Adrenal gland (tissue), 12 donors: Measurements from ENCODE around the gene MBD3. TPM values are rescaled to one million over a fixed set of nuclear protein-coding genes. Genes with fewer than 3 reads are reported as not detected.
A peak's percentile ranks its signal among the peaks of the same experiment; 100 is the strongest.

Source experiments
- DNase-seq, 7 donors: peaks; one replicate each; pipeline ENCODE4 v3.0.0-alpha.2; 2019 to 2020
- H3K27ac ChIP-seq, 5 donors: fragments of 200-600 bp; sonication (generic) in 4 of 5; 1 replicate in 3 of 5; 2 replicates in 2 of 5; pipeline versions ENCODE4 v1.5.1 to v1.8.0; 2016 to 2020; ENCODE audit warnings: mild to moderate bottlenecking in 1 of 5
- H3K27me3 ChIP-seq: fragments of 200-600 bp; 2 replicates; pipeline ENCODE4 v1.8.0; 2021
- H3K36me3 ChIP-seq, 2 donors: fragments of 200-600 bp; replicated peaks in 1 of 2; 1 replicate in 1 of 2; 2 replicates in 1 of 2; pipeline versions ENCODE4 v1.5.1 to v1.8.0; 2018 to 2022
- H3K4me1 ChIP-seq, 2 donors: fragments of 200-600 bp; replicated peaks in 1 of 2; 1 replicate in 1 of 2; 2 replicates in 1 of 2; pipeline versions ENCODE4 v1.5.1 to v1.8.0; 2018 to 2021
- H3K4me3 ChIP-seq, 4 donors: fragments of 200-600 bp; sonication (generic) in 3 of 4; one replicate each; pipeline ENCODE4 v1.5.1; 2016 to 2018
- H3K9me3 ChIP-seq, 3 donors: fragments of 200-600 bp; sonication (generic) in 1 of 3; replicated peaks in 1 of 3; 1 replicate in 2 of 3; 2 replicates in 1 of 3; pipeline versions ENCODE4 v1.5.1 to v1.8.0; 2016 to 2021
- CTCF ChIP-seq, 6 experiments: fragments of 450-650 bp in 4 of 6; fragments of 200-600 bp in 2 of 6; sonication (generic) in 1 of 6; IDR thresholded peaks; 1 replicate in 5 of 6; 2 replicates in 1 of 6; pipeline versions ENCODE4 v1.5.1 to v1.8.0; 2016 to 2021; ENCODE audit warnings: antibody characterized with exemption in 6 of 6, mild to moderate bottlenecking in 2 of 6, moderate library complexity in 1 of 6
- POLR2A ChIP-seq, 2 donors: fragments of 450-650 bp; IDR thresholded peaks; one replicate each; pipeline ENCODE4 v1.6.1; 2017; ENCODE audit warnings: antibody characterized with exemption in 2 of 2, mild to moderate bottlenecking in 2 of 2, moderate library complexity in 1 of 2
- WGBS, 4 donors: extraction: QIAGEN DNeasy Blood & Tissue Kit in 2 of 4; methylation state at CpG; one replicate each; pipeline versions ENCODE4 v1.1.5 to v1.1.7; 2013 to 2017; 5-methylcytosine and 5-hydroxymethylcytosine counted together
- intact Hi-C, 2 donors: fragments of 100-400 bp; cut with DNase I; formaldehyde crosslinking; loops; one replicate each; pipeline versions ENCODE4 v1.14.1 to v1.15.0; 2022 to 2023
- polyA plus RNA-seq, 3 donors: library from polyadenylated mRNA; stranded (reverse); fragments of 200-250 nt in 2 of 3; fragments of 350-450 nt in 1 of 3; fragmentation: Illumina TruSeq in 1 of 3; extraction: RNeasy Lipid Tissue Mini Kit (QIAGEN cat#74804) in 1 of 3; gene quantifications; one replicate each; pipeline ENCODE4 v1.2.3, GENCODE V29; 2013 to 2014
- total RNA-seq, 9 donors: library from RNA; depleted of rRNA in 4 of 9; stranded (reverse); fragments of >200 nt in 4 of 9; fragments of 120-200 nt in 1 of 9; fragmentation: NEBNext Ultra II Directional in 1 of 9; extraction: Animal tissue kit (Norgen Biotek cat#: 25700) in 1 of 9; gene quantifications; one replicate each; pipeline versions ENCODE4 v1.1.0 to v1.2.4, GENCODE V29; 2013 to 2023
- donor health status: healthy with polysubstance abuse.
- donor health status: Bipolar disorder and iron deficiency.
- donor health status: DM: yes; HTN: yes; CAD: no.
- donor health status: DM: no; HTN: no; CAD: no.
- donor health status: DM: no; HTN: no; CAD: no.
- donor health status: DM: yes; HTN: yes; CAD: no.

Gene MBD3
- total and polyA plus RNA-seq, 12 donors: 3.5 to 221 (median 94.0) TPM

- H3K36me3 ChIP-seq: peaks cover 0 to 15% of the 10 kb centered on the region in 2 donors
- WGBS, 4 donors: 52 to 61% (median 55%) methylated on average over 13 to 23 of the region's 23 CpGs
- H3K27ac ChIP-seq: no peak overlapping the region
- intact Hi-C loops: loop anchor here (5.0 kb wide), 1 partner anchor 44 kb away; the partner anchor contains the start of gene TCF3 (in 2 of the 2)
- DNase-seq: no peak
- peaks cover 18 to 19% of the 10 kb centered on the region in 2 donors for H3K4me1 ChIP-seq
- no peaks in the 10 kb centered on the region for H3K9me3 ChIP-seq
- H3K27me3 ChIP-seq: no peaks in the 10 kb centered on the region
- no peak overlapping the region for H3K4me3 ChIP-seq
- no peak for TF ChIP-seq POLR2A (IDR thresholded peaks at IDR 0.05)
- TF ChIP-seq CTCF (IDR thresholded peaks at IDR 0.05): no peak
Measured at GRCh38 chr19:1608359-1609102, 15.9 kb upstream of the MBD3 start.

DNA sequence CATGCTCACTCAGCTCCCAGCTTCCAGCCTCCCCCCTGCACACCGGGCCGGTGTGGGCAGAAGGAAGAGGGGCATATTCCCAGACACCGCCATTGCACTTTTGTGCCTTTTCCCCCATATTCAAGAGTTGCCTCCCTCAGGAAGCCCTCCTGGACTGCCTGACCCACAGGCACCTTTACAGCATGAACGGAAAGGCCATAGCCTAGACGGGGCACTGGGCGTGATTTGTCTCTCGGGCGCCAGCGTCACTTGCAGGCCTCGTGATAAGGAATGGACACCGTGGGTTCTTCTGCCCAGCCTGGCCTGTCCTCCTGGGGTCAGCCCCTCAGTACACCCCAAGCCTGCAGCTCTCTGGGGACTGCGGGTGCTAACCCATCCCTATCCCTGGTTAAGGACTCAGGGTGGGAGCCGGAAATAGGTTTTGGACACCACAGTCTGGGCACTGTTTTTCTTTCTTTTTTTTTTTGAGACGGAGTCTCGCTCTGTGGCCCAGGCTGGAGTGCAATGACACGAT, 13.5 kb upstream of the MBD3 start:
- WGBS, 4 donors: 9 to 20% (median 15%) methylated on average over 9 to 16 of the region's 16 CpGs
- peaks cover 0 to 7% of the 10 kb centered on the region in 2 donors for H3K36me3 ChIP-seq
- H3K27me3 ChIP-seq: no peaks in the 10 kb centered on the region
- H3K27ac ChIP-seq: peak overlapping the region; percentile 71 to 95 (median 92)
- DNase-seq: peak in 1 of 7 donors; percentile 58
- TF ChIP-seq POLR2A (IDR thresholded peaks at IDR 0.05): no peak
- no peak for TF ChIP-seq CTCF (IDR thresholded peaks at IDR 0.05)
- peaks cover 19 to 28% of the 10 kb centered on the region in 2 donors for H3K4me1 ChIP-seq
- H3K9me3 ChIP-seq: no peaks in the 10 kb centered on the region
- intact Hi-C loops: loop anchor here (5.0 kb wide), 1 partner anchor 46 kb away; the partner anchor contains the start of gene TCF3 (in 2 of the 2)
- peak overlapping the region in 2 of 4 donors; percentile 79 to 95 for H3K4me3 ChIP-seq

GRCh38 chr19:1605236-1606137, 12.8 kb upstream of the MBD3 start, which contains the start of gene UQCR11:
Gene UQCR11, minus strand, starts transcription at chr19:1605462. Its CDS starts 53 bp downstream, at chr19:1605409.
- peaks cover 19 to 28% of the 10 kb centered on the region in 2 donors for H3K4me1 ChIP-seq
- H3K27me3 ChIP-seq: no peaks in the 10 kb centered on the region
- intact Hi-C loops: loop anchor here (5.0 kb wide), 1 partner anchor 47 kb away; the partner anchor contains the start of gene TCF3 (in 2 of the 2)
- 0 to 1% (median 1%) methylated on average over 8 to 78 of the region's 79 CpGs for WGBS, 4 donors
- H3K4me3 ChIP-seq: peak within 1 kb of the TSS in 3 of 4 donors; percentile 70 to 95 (median 79)
- TF ChIP-seq CTCF (IDR thresholded peaks at IDR 0.05) (peak; percentile 15 to 77 (median 66)), POLR2A (IDR thresholded peaks at IDR 0.05) (peak in 1 of 2 donors; percentile 55)
- no peaks in the 10 kb centered on the region for H3K9me3 ChIP-seq
- peaks cover 0 to 4% of the 10 kb centered on the region in 2 donors for H3K36me3 ChIP-seq
- peak within 1 kb of the TSS; percentile 71 to 95 (median 92) for H3K27ac ChIP-seq
- peak; percentile 93 to 98 (median 96) for DNase-seq
